Effector memory CD4-positive, alpha-beta T cell (primary cell): ENCODE measurements around the gene OCSTAMP.

Experiments used
- DNase-seq, 3 donors: peaks; one replicate each; pipeline ENCODE4 v3.0.0-alpha.2; 2020
- H3K27ac ChIP-seq: 2 replicates; pipeline ENCODE4 v1.7.0; 2013; ENCODE audit warnings: mild to moderate bottlenecking, low read length, moderate library complexity; ENCODE audit not compliant: insufficient read depth, poor library complexity, severe bottlenecking
- H3K27me3 ChIP-seq: replicated peaks from 2 replicates; pipeline ENCODE4 v1.7.0; 2013; ENCODE audit warnings: mild to moderate bottlenecking, low read length; ENCODE audit not compliant: insufficient read depth, control insufficient read depth, poor library complexity, severe bottlenecking
- H3K36me3 ChIP-seq: 2 replicates; pipeline ENCODE4 v1.7.0; 2013; ENCODE audit warnings: mild to moderate bottlenecking, low read length, moderate library complexity; ENCODE audit not compliant: control insufficient read depth, insufficient read depth
- H3K4me1 ChIP-seq: 2 replicates; pipeline ENCODE4 v1.7.0; 2013; ENCODE audit warnings: low read length, mild to moderate bottlenecking; ENCODE audit not compliant: control insufficient read depth, insufficient read depth, poor library complexity, severe bottlenecking
- H3K4me3 ChIP-seq: 2 replicates; pipeline ENCODE4 v1.7.0; 2013; ENCODE audit warnings: low read length, low read depth, mild to moderate bottlenecking; ENCODE audit not compliant: insufficient read depth, poor library complexity, severe bottlenecking
- H3K9me3 ChIP-seq: 2 replicates; pipeline ENCODE4 v1.7.0; 2013; ENCODE audit warnings: mild to moderate bottlenecking, low read length, moderate library complexity; ENCODE audit not compliant: control insufficient read depth

OCSTAMP gene

GRCh38 chr20:46520976-46521579 lies 29.4 kb downstream of the OCSTAMP start:
- peak in 1 of 3 donors; percentile 13 for DNase-seq
- Histone ChIP-seq H3K9me3 (no peaks in the 10 kb centered on the region), H3K27me3 (peaks cover 2% of the 10 kb centered on the region), H3K4me1 (no peaks in the 10 kb centered on the region), H3K36me3 (no peaks in the 10 kb centered on the region), H3K27ac (no peak overlapping the region), H3K4me3 (no peak overlapping the region)

DNA sequence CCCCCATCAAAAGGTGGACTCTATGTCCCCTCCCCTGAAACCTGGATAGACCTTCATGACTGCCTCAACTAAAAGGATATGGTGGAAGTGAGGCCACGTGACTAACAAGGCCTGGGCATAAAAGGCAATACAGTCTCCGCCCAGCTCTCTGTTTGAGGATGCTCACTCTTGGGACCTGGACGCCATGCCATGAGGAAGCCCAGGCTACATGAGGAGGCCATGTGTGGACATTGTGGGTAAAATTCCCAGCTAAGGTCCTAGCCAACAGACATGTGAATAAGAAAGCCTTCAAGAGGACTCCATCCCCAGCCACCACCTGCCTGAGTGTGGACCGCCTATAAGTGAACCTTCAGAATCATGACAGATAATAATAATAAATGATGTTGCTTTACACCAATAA lies 29.9 kb downstream of the OCSTAMP start:
- Histone ChIP-seq H3K4me1 (no peaks in the 10 kb centered on the region), H3K27ac (no peak overlapping the region), H3K9me3 (no peaks in the 10 kb centered on the region), H3K4me3 (no peak overlapping the region), H3K36me3 (no peaks in the 10 kb centered on the region), H3K27me3 (peaks cover 6% of the 10 kb centered on the region)
- DNase-seq, result no peak

- no peak for DNase-seq
- Histone ChIP-seq H3K27ac (no peak overlapping the region), H3K4me3 (no peak overlapping the region), H3K27me3 (peaks cover 6% of the 10 kb centered on the region), H3K9me3 (no peaks in the 10 kb centered on the region), H3K4me1 (no peaks in the 10 kb centered on the region), H3K36me3 (no peaks in the 10 kb centered on the region)
Observed at GRCh38 chr20:46519471-46520068, 30.9 kb downstream of the OCSTAMP start.

DNA sequence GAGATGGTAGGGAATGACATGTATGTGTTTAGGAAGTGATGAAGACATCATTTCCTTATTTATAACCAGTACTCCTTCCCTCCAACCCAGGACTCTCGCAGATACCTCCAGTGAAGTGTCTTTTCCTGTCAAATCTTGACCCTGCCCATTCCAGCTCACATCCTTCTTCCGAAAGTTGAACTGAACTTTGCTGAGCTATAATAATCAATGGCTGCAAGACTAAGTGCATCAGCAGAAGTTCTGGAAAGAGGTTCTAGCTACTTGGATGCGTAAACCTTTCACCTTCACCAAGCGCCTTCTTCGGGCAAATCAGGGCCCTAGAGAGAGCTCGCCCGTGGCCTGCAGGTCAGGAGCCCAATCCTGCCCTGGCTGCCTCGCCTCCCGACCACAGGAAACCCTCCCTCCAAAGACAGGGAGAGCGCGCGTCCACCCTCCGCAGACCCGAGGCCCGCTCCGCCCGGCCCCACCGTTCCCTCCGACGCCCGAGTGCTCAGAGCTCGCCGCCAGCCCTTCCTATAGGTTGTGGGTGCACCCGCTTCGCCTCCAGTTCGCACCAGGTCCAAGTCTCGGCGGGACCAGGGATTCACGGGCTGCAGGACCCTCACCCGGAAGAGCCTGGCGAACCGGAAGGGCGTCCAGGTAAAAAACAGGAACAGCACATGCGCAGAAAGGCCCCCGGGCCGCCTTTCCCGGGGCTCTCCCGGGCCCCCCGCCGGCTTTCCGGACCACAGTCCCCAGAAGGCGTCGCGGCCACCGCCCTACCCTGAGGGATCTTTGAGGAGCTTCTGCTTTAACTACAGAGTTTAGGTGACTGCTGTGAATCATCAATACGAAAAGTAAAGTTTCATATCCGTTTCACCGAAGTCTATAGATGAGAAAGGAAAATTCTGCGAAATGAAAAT lies 37.3 kb downstream of the OCSTAMP start, which contains the start of gene ZNF334:
Gene ZNF334, minus strand, starts transcription at position 617 of the 902 bp plus-strand sequence. CDS start 1,457 bp downstream, outside the sequence.
- Histone ChIP-seq H3K9me3 (no peaks in the 10 kb centered on the region), H3K4me1 (peaks cover 7% of the 10 kb centered on the region), H3K27me3 (peaks cover 9% of the 10 kb centered on the region), H3K36me3 (no peaks in the 10 kb centered on the region), H3K27ac (no peak within 1 kb of the TSS), H3K4me3 (peak within 1 kb of the TSS; percentile 44)
- no peak for DNase-seq

- H3K27me3 ChIP-seq, result peaks cover 5% of the 10 kb centered on the region
- H3K36me3 ChIP-seq, result no peaks in the 10 kb centered on the region
- no peak overlapping the region for H3K4me3 ChIP-seq
- H3K4me1 ChIP-seq, result peaks cover 7% of the 10 kb centered on the region
- H3K9me3 ChIP-seq, result no peaks in the 10 kb centered on the region
- H3K27ac ChIP-seq, result no peak overlapping the region
- no peak for DNase-seq
Observed at GRCh38 chr20:46509523-46509922, 40.9 kb downstream of the OCSTAMP start.

GRCh38 chr20:46507760-46508407 lies 42.6 kb downstream of the OCSTAMP start:
- H3K27me3 ChIP-seq, result peaks cover under 1% of the 10 kb centered on the region
- DNase-seq, result no peak
- H3K4me3 ChIP-seq, result no peak overlapping the region
- no peaks in the 10 kb centered on the region for H3K36me3 ChIP-seq
- no peak overlapping the region for H3K27ac ChIP-seq
- H3K4me1 ChIP-seq, result peaks cover 1% of the 10 kb centered on the region
- no peaks in the 10 kb centered on the region for H3K9me3 ChIP-seq

DNA sequence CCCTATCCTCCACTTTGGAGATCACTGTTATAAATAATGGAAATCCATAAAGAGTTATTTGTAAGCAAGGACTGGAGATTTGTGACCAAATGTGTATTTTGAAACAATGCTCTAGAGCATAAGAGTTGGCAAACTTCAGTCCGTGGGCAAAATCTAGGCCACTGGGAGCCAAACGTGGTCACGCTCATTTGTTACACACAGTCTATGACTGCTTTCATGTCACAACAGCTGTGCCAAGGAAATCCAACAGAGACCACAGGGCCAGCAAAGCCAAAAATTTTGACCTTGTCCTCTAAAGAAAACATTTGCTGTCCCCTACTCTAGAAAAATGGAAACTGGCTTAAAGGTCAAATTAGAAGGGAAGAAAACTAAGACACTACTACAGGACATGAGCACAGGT lies 44.9 kb downstream of the OCSTAMP start:
- Histone ChIP-seq H3K27ac (no peak overlapping the region), H3K4me1 (no peaks in the 10 kb centered on the region), H3K27me3 (no peaks in the 10 kb centered on the region), H3K9me3 (peaks cover 17% of the 10 kb centered on the region), H3K4me3 (no peak overlapping the region), H3K36me3 (no peaks in the 10 kb centered on the region)
- no peak for DNase-seq

DNA sequence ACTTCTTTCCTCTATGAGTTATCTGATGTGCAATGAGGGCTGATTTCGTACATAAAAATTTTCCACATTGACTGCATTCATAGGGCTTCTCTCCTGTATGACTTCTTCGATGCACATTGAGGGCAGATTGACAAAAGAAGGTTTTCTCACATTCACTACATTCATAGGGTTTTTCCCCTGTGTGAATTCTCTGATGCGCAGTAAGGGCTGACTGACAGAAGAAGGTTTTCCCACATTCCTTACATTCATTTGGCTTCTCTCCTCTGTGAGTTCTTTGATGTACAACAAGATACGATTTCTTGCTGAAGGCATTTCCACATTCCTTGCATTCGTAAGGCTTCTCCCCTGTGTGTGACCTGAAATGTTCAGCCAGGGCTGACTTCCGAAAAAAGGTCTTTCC lies 48.5 kb downstream of the OCSTAMP start:
- Histone ChIP-seq H3K4me1 (no peaks in the 10 kb centered on the region), H3K9me3 (peaks cover 17% of the 10 kb centered on the region), H3K4me3 (no peak overlapping the region), H3K27ac (no peak overlapping the region), H3K27me3 (no peaks in the 10 kb centered on the region), H3K36me3 (no peaks in the 10 kb centered on the region)
- DNase-seq, result no peak

DNA sequence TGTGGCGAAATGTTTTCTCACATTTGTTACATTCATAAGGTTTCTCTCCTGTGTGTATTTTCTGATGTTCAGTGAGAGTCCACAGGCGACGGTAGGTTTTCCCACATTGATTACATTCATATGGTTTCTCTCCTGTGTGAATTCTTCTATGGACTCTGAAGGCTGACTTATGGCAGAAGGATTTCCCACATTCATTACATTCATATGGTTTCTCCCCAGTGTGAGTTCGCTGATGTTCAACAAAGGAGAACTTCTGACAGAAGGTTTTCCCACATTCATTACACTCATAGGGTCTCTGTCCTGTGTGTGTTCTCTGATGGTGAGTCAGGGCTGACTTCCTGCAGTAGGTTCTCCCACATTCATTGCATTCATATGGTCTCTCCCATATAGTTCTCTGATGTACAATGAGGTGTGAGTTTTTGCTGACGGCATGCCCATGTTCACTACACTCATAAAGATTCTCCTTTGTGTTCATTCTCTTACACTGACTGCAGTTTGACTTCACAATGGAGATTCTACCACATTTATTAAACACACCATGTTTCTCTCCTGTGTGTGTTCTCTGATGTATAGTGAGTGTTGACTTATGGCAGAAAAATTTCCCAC lies 49.0 kb downstream of the OCSTAMP start:
- Histone ChIP-seq H3K27ac (no peak overlapping the region), H3K4me3 (no peak overlapping the region), H3K4me1 (no peaks in the 10 kb centered on the region), H3K27me3 (no peaks in the 10 kb centered on the region), H3K36me3 (no peaks in the 10 kb centered on the region), H3K9me3 (peaks cover 17% of the 10 kb centered on the region)
- DNase-seq, result no peak
